Endothelial cell (in vitro differentiated cells): ENCODE results near the gene DRD1. TPM values are rescaled to one million over a fixed set of nuclear protein-coding genes. Genes with fewer than 3 reads are reported as not detected.

Experiments used
- DNase-seq: peaks from one replicate; pipeline ENCODE4 v3.0.0; 2021; ENCODE audit warnings: low spot score
- H3K27ac Mint-ChIP-seq: one replicate; pipeline ENCODE4 v1.8.0; 2021; ENCODE audit warnings: mixed read lengths, inconsistent platforms; ENCODE audit not compliant: unreplicated experiment
- H3K27me3 Mint-ChIP-seq: one replicate; pipeline ENCODE4 v1.8.0; 2021; ENCODE audit warnings: mild to moderate bottlenecking, moderate library complexity, mixed read lengths, inconsistent platforms; ENCODE audit not compliant: unreplicated experiment
- H3K36me3 Mint-ChIP-seq: one replicate; pipeline ENCODE4 v1.8.0; 2021; ENCODE audit warnings: mild to moderate bottlenecking, low read depth, mixed read lengths, inconsistent platforms; ENCODE audit not compliant: unreplicated experiment
- H3K4me1 Mint-ChIP-seq: one replicate; pipeline ENCODE4 v1.8.0; 2021; ENCODE audit warnings: mild to moderate bottlenecking, mixed read lengths, inconsistent platforms; ENCODE audit not compliant: unreplicated experiment
- H3K4me3 Mint-ChIP-seq: one replicate; pipeline ENCODE4 v1.8.0; 2021; ENCODE audit warnings: mild to moderate bottlenecking, mixed read lengths, inconsistent platforms; ENCODE audit not compliant: unreplicated experiment
- H3K9me3 Mint-ChIP-seq: one replicate; pipeline ENCODE4 v1.8.0; 2021; ENCODE audit warnings: mixed read lengths, inconsistent platforms; ENCODE audit not compliant: unreplicated experiment
- total RNA-seq: library from RNA; stranded (reverse); fragmentation: NEBNext Ultra II Directional; extraction: Animal tissue kit (Norgen Biotek cat#: 25700); gene quantifications from one replicate; pipeline ENCODE4 v1.2.1, GENCODE V29; 2021; ENCODE audit not compliant: unreplicated experiment
- TF ChIP-seq, protein P1 (sequence below): fragments of 200-600 bp; sonication (generic); IDR thresholded peaks from one replicate; pipeline ENCODE4 v1.5.0; 2021; ENCODE audit warnings: antibody characterized with exemption; ENCODE audit not compliant: unreplicated experiment

Gene DRD1
- total RNA-seq, 1 donor from 2014 or later = 0.18 TPM

DNA sequence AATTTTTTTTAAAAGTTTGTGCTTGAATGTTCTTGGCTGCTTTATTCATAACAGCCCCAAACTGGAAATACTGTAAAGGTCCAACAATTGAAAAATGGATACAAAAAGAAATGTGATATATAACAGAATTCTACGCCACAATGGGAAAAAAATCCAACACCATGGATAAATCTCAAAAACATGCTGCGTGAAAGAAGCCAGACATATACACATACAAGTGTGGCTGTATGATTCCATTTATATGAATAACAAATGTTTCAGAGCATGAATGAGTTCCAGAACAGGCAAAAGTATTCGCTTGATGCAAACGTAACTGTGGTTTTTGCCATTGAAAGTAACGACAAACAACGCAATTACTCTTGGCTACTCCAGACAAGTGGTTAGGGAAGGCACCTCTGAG is 27.2 kb upstream of the DRD1 start:
- no peaks in the 10 kb centered on the region for H3K9me3 Mint-ChIP-seq
- no peaks in the 10 kb centered on the region for H3K36me3 Mint-ChIP-seq
- TF ChIP-seq, protein P1, sequence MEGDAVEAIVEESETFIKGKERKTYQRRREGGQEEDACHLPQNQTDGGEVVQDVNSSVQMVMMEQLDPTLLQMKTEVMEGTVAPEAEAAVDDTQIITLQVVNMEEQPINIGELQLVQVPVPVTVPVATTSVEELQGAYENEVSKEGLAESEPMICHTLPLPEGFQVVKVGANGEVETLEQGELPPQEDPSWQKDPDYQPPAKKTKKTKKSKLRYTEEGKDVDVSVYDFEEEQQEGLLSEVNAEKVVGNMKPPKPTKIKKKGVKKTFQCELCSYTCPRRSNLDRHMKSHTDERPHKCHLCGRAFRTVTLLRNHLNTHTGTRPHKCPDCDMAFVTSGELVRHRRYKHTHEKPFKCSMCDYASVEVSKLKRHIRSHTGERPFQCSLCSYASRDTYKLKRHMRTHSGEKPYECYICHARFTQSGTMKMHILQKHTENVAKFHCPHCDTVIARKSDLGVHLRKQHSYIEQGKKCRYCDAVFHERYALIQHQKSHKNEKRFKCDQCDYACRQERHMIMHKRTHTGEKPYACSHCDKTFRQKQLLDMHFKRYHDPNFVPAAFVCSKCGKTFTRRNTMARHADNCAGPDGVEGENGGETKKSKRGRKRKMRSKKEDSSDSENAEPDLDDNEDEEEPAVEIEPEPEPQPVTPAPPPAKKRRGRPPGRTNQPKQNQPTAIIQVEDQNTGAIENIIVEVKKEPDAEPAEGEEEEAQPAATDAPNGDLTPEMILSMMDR = no peak
- peaks cover 10% of the 10 kb centered on the region for H3K4me1 Mint-ChIP-seq
- no peaks in the 10 kb centered on the region for H3K27me3 Mint-ChIP-seq
- DNase-seq = no peak
- H3K4me3 Mint-ChIP-seq = no peak overlapping the region
- no peak overlapping the region for H3K27ac Mint-ChIP-seq

DNA sequence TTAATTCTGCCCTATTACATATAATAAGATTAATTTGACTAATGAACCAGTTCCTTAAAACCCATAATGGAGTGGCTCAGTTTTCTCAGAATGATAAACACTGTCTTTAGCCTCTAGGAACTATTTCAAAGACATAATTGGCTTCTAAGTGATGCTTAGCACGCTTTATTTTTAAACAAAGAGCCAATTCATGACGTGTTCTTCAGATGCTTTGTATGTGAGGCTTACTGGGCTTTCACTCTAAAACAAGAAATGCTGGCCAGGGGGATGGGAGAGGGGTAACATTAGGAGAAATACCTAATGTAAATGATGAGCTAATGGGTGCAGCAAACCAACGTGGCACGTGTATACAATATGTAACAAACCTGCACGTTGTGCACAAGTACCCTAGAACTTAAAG is 26.8 kb upstream of the DRD1 start:
- TF ChIP-seq, protein P1 = no peak
- Mint-ChIP-seq H3K4me3 (no peak overlapping the region), H3K27me3 (no peaks in the 10 kb centered on the region), H3K36me3 (no peaks in the 10 kb centered on the region), H3K27ac (no peak overlapping the region), H3K9me3 (no peaks in the 10 kb centered on the region), H3K4me1 (peaks cover 8% of the 10 kb centered on the region)
- no peak for DNase-seq

- Mint-ChIP-seq H3K27me3 (no peaks in the 10 kb centered on the region), H3K36me3 (no peaks in the 10 kb centered on the region), H3K27ac (no peak overlapping the region), H3K9me3 (no peaks in the 10 kb centered on the region), H3K4me1 (no peaks in the 10 kb centered on the region), H3K4me3 (no peak overlapping the region)
- no peak for DNase-seq
- TF ChIP-seq, protein P1 = no peak
Measured at GRCh38 chr5:175469916-175470315, 25.9 kb upstream of the DRD1 start.

GRCh38 chr5:175468892-175469291 is 24.9 kb upstream of the DRD1 start:
- TF ChIP-seq, protein P1 = no peak
- Mint-ChIP-seq H3K36me3 (no peaks in the 10 kb centered on the region), H3K27ac (no peak overlapping the region), H3K9me3 (no peaks in the 10 kb centered on the region), H3K4me3 (no peak overlapping the region), H3K27me3 (no peaks in the 10 kb centered on the region), H3K4me1 (peaks cover 3% of the 10 kb centered on the region)
- DNase-seq = no peak

DNA sequence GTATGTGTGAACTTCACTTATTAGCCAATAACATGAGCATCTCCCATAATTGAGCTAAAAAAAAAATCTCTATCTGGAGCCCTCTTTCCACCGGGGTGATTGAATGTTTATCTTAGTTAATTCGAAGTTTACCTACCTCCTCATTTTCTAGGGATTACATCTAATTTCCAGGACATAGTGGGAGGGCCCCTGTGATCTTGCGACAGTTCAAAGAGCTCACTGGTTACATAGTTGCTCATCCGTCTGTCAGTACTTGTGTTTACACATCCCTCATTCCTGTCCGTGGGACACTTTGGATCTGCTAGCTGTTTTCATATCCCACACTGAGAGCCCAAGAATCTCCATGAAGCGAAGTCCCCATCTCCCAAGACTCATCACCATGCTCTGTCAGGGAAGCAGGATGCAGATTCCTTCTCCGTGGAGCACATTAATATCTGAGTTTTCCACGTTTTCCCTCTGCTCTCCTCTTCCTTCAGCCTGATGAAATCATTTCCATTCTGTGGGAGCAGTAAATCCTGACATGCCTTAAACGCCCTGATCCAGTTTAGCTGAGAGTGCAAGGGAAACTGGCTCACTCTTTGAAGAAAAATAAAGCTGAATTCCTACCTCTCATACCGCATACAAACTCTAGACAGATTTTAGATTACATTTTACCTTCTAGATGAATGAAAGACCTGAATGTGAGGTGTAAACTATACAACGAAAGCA is 24.2 kb upstream of the DRD1 start:
- Mint-ChIP-seq H3K27me3 (no peaks in the 10 kb centered on the region), H3K9me3 (no peaks in the 10 kb centered on the region), H3K4me1 (peaks cover 3% of the 10 kb centered on the region), H3K36me3 (no peaks in the 10 kb centered on the region), H3K4me3 (no peak overlapping the region), H3K27ac (no peak overlapping the region)
- no peak for DNase-seq
- TF ChIP-seq, protein P1 = no peak
